MM.1S (cell line): ENCODE measurements around the gene NAB1.
A peak's percentile ranks its signal among the peaks of the same experiment; 100 is the strongest.

Source experiments
- DNase-seq: peaks from one replicate; pipeline ENCODE4 v3.0.0-alpha.2; 2015
- H2AFZ ChIP-seq: fragments of 300-600 bp; sonication (generic); 2 replicates; pipeline ENCODE4 v1.6.0; 2016; ENCODE audit warnings: antibody characterized with exemption, low read length
- H3F3A ChIP-seq: fragments of 300-600 bp; sonication (generic); 2 replicates; pipeline ENCODE4 v1.6.1; 2016; ENCODE audit warnings: mild to moderate bottlenecking, antibody characterized with exemption, low read length, moderate library complexity, mixed read lengths; ENCODE audit not compliant: insufficient read depth
- H3K27ac ChIP-seq: fragments of 300-600 bp; sonication (generic); 2 replicates; pipeline ENCODE4 v1.5.1; 2016; ENCODE audit warnings: mild to moderate bottlenecking, low read length
- H3K27me3 ChIP-seq: fragments of 300-600 bp; sonication (generic); replicated peaks from 2 replicates; pipeline ENCODE4 v1.6.0; 2016; ENCODE audit warnings: low read length; ENCODE audit not compliant: insufficient read depth
- H3K36me3 ChIP-seq: fragments of 300-600 bp; sonication (generic); replicated peaks from 2 replicates; pipeline ENCODE4 v1.6.1; 2016; ENCODE audit warnings: mild to moderate bottlenecking, low read length, mixed read lengths; ENCODE audit not compliant: insufficient read depth
- H3K4me1 ChIP-seq: fragments of 300-600 bp; sonication (generic); 2 replicates; pipeline ENCODE4 v1.6.1; 2016; ENCODE audit warnings: low read length, mixed read lengths
- H3K4me2 ChIP-seq: fragments of 300-600 bp; sonication (generic); 2 replicates; pipeline ENCODE4 v1.6.0; 2016; ENCODE audit warnings: low read depth, low read length
- H3K4me3 ChIP-seq: fragments of 300-600 bp; sonication (generic); 2 replicates; pipeline ENCODE4 v1.5.1; 2016; ENCODE audit warnings: low read length, mixed read lengths
- H3K79me2 ChIP-seq: fragments of 300-600 bp; sonication (generic); 2 replicates; pipeline ENCODE4 v1.6.1; 2016; ENCODE audit warnings: mixed run types, low read length, mixed read lengths
- H3K9ac ChIP-seq: fragments of 300-600 bp; sonication (generic); 2 replicates; pipeline ENCODE4 v1.6.1; 2016; ENCODE audit warnings: low read length, mixed read lengths
- H3K9me2 ChIP-seq: fragments of 300-600 bp; sonication (generic); replicated peaks from 2 replicates; pipeline ENCODE4 v1.6.1; 2016; ENCODE audit warnings: mild to moderate bottlenecking, low read length, mixed read lengths; ENCODE audit not compliant: insufficient read depth
- H3K9me3 ChIP-seq: fragments of 300-600 bp; sonication (generic); replicated peaks from 2 replicates; pipeline ENCODE4 v1.6.1; 2016; ENCODE audit warnings: mild to moderate bottlenecking, low read length, mixed read lengths; ENCODE audit not compliant: insufficient read depth
- H4K20me1 ChIP-seq: fragments of 300-600 bp; sonication (generic); 2 replicates; pipeline ENCODE4 v1.6.1; 2016; ENCODE audit warnings: mild to moderate bottlenecking, low read length, moderate library complexity, mixed read lengths; ENCODE audit not compliant: insufficient read depth
- CTCF ChIP-seq: fragments of 300-600 bp; sonication (generic); IDR thresholded peaks from 2 replicates; pipeline ENCODE4 v1.5.1; 2016; ENCODE audit warnings: antibody characterized with exemption, low read length, mixed read lengths
- EZH2 ChIP-seq: fragments of 300-600 bp; sonication (generic); optimal IDR thresholded peaks from 2 replicates; pipeline ENCODE3; 2017; ENCODE audit warnings: low read depth, mild to moderate bottlenecking, antibody characterized with exemption, low read length, mixed read lengths
- EZH2phosphoT487 ChIP-seq: fragments of 300-600 bp; sonication (generic); IDR thresholded peaks from 2 replicates; pipeline ENCODE4 v1.6.1; 2018; ENCODE audit warnings: antibody characterized with exemption, low read length

NAB1 gene

GRCh38 chr2:190668892-190669291 is 20.0 kb downstream of the NAB1 start:
- DNase-seq = no peak
- Histone ChIP-seq H2AFZ (no peak overlapping the region), H3K27me3 (no peaks in the 10 kb centered on the region), H3K9me3 (no peaks in the 10 kb centered on the region), H3K27ac (no peak overlapping the region), H3K9me2 (no peaks in the 10 kb centered on the region), H3K4me2 (no peak overlapping the region), H3F3A (no peaks in the 10 kb centered on the region), H4K20me1 (no peaks in the 10 kb centered on the region), H3K4me1 (no peaks in the 10 kb centered on the region; the same call in 1 of the 2 replicates), H3K4me3 (no peak overlapping the region), H3K36me3 (no peaks in the 10 kb centered on the region), H3K79me2 (0 out of 2 replicates have a peak, but pooled peaks cover 4% of the 10 kb centered on the region), H3K9ac (no peak overlapping the region)
- no peak for TF ChIP-seq EZH2phosphoT487

- no peak for DNase-seq
- H3K79me2 ChIP-seq = 0 out of 2 replicates have a peak, but pooled peaks cover 4% of the 10 kb centered on the region
- H3K4me1 ChIP-seq = peaks cover 11% of the 10 kb centered on the region
- no peak overlapping the region for H3K27ac ChIP-seq
- no peaks in the 10 kb centered on the region for H3K9me2 ChIP-seq
- no peak overlapping the region for H2AFZ ChIP-seq
- H3K36me3 ChIP-seq = no peaks in the 10 kb centered on the region
- no peak overlapping the region for H3K9ac ChIP-seq
- no peaks in the 10 kb centered on the region for H4K20me1 ChIP-seq
- H3K27me3 ChIP-seq = no peaks in the 10 kb centered on the region
- peaks cover 7% of the 10 kb centered on the region; the same call in 1 of the 2 replicates for H3F3A ChIP-seq
- TF ChIP-seq EZH2 (no peak), CTCF (no peak), EZH2phosphoT487 (no peak)
- H3K4me3 ChIP-seq = no peak overlapping the region
- H3K9me3 ChIP-seq = no peaks in the 10 kb centered on the region
- no peak overlapping the region for H3K4me2 ChIP-seq
Observed at GRCh38 chr2:190670182-190670946, 21.5 kb downstream of the NAB1 start.

GRCh38 chr2:190674966-190675650 is 26.2 kb downstream of the NAB1 start:
- H3K79me2 ChIP-seq = no peaks in the 10 kb centered on the region
- H3K4me1 ChIP-seq = peaks cover 18% of the 10 kb centered on the region
- peak; percentile 64 for DNase-seq
- peak overlapping the region; percentile 22; the same call in 1 of the 2 replicates for H3K27ac ChIP-seq
- no peaks in the 10 kb centered on the region for H3K9me3 ChIP-seq
- no peaks in the 10 kb centered on the region for H3K27me3 ChIP-seq
- no peaks in the 10 kb centered on the region for H4K20me1 ChIP-seq
- no peaks in the 10 kb centered on the region for H3K36me3 ChIP-seq
- no peak overlapping the region for H3K4me3 ChIP-seq
- H3F3A ChIP-seq = peaks cover 7% of the 10 kb centered on the region; the same call in 1 of the 2 replicates
- H2AFZ ChIP-seq = no peak overlapping the region
- H3K9ac ChIP-seq = no peak overlapping the region
- no peaks in the 10 kb centered on the region for H3K9me2 ChIP-seq
- TF ChIP-seq EZH2phosphoT487 (no peak), EZH2 (no peak), CTCF (no peak)
- H3K4me2 ChIP-seq = peak overlapping the region; percentile 37; the same call in 1 of the 2 replicates
